PC-3 (cell line): ENCODE results near the gene NTM.

Experiments used
- EZH2phosphoT487 ChIP-seq: fragments of 300-600 bp; sonication (generic); IDR thresholded peaks from 2 replicates; pipeline ENCODE4 v1.6.1; 2018; ENCODE audit warnings: mild to moderate bottlenecking, antibody characterized with exemption, low read length, borderline replicate concordance
- TF ChIP-seq, protein P1 (sequence below): fragments of 300-600 bp; sonication (generic); conservative IDR thresholded peaks from 2 replicates; pipeline ENCODE4 v1.5.1; 2017; ENCODE audit warnings: antibody characterized with exemption, low read depth, mild to moderate bottlenecking, low read length

DNA sequence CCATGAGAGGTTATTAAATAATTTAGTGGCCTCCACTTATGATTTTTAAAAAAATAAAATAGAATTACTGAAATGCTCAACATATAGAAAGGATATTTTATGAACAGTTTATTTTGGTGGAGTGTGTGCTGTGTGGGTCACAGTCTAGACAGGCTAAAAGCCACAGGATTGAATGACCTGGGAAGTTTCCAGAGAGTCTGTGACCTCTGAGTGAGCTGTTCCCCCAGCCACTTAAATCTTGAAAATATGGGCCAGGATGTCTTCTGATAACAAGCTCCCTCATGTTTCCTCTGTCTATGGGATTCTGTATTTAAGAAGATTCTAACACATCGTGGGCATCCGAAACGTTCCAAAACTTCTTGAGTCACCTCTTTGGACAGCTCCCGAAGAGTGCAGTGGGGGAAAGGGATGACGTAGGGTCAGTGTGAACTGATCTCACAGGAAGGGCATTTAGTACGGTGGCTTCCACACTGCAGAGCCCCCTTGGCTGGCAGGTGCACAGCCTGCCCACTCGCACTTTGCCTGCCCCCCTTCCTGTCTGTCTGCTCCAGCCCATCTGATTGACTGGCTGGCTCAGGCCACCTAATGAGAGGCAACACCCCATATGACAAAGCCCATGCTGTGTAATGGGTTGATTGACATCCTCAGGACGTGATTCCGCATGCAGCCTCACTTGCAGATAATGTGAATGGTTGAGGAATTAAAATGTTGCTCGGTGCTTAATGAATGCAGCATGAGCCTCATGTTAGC, 97.4 kb downstream of the NTM start:
- TF ChIP-seq EZH2phosphoT487 = no peak
- TF ChIP-seq, protein P1, sequence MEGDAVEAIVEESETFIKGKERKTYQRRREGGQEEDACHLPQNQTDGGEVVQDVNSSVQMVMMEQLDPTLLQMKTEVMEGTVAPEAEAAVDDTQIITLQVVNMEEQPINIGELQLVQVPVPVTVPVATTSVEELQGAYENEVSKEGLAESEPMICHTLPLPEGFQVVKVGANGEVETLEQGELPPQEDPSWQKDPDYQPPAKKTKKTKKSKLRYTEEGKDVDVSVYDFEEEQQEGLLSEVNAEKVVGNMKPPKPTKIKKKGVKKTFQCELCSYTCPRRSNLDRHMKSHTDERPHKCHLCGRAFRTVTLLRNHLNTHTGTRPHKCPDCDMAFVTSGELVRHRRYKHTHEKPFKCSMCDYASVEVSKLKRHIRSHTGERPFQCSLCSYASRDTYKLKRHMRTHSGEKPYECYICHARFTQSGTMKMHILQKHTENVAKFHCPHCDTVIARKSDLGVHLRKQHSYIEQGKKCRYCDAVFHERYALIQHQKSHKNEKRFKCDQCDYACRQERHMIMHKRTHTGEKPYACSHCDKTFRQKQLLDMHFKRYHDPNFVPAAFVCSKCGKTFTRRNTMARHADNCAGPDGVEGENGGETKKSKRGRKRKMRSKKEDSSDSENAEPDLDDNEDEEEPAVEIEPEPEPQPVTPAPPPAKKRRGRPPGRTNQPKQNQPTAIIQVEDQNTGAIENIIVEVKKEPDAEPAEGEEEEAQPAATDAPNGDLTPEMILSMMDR = no peak
